HCEC 1CT (cell line): ENCODE data around the gene TPTE.
"Not testable (repeated sequence)": the region's sequence is repeated elsewhere in the genome, so short reads cannot be mapped to it uniquely, and the experiment has no call there.

Source experiments
- DNase-seq: peaks from one replicate; pipeline ENCODE4 v3.0.0-alpha.2; 2017

The TPTE gene

DNA sequence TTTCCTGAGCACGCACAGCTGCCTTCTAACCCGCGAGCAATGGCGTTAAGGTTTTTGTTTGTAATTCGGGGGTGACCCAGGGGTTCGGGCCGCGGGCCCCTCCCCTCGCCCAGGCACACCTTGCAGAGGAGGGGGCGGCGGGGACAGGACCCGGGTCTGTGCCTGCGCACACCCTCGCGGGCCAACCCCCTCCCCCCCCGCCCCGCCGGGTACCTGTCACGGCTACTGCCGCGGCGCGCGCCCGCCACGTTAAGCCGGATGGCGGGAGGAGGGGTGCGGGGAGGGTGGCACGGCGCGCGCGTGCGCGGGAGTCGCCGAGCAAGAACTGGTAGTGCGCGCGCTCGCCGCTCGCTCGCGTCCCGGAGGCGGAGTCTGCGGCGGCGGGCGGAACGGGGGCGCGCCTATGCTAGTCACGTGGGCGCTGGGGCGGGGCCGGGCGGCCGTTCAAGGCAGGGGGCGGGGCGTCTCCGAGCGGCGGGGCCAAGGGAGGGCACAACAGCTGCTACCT, at the start of gene TPTE:
Gene TPTE, plus strand, starts transcription at position 493 of the 508 bp plus-strand sequence. CDS start 17,141 bp downstream, outside the sequence.
- DNase-seq: no peak

DNA sequence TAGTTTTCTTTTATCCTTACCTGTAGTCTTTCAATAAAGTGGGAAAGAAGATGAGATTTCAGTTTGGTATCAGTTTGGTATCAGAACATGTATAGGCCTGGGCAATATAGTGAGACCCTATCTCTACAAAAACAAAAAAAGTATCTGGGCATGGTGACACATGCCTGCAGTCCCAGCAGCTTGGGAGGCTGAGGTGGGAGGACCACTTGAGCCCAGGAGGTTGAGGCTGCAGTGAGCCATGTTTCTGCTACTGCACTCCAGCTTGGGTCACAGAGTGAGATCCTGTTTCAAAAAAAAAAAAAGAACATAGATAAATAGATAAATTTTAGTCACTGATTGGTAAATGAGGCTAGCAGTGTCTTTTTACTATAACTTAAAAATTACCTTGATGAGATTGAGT, 49.4 kb upstream of the TPTE start:
- DNase-seq: not testable (repeated sequence)

DNA sequence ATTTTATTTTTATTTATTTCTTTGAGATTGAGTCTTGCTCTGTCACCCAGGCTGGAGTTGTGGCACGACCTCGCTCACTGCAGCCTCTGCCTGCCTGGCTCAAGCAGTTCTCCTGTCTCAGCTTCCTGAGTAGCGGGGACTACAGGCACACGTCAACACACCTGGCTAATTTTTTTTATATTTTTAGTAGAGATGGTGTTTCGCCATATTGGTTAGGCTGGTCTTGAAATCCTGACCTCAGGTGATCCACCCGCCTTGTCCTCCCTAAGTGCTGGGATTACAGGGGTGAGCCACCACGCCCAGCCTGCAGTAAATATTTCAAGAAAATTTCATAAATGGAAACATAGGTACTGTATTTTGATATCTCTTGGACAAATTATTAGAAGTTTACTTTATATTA, 43.6 kb upstream of the TPTE start:
- DNase-seq: not testable (repeated sequence)

DNA sequence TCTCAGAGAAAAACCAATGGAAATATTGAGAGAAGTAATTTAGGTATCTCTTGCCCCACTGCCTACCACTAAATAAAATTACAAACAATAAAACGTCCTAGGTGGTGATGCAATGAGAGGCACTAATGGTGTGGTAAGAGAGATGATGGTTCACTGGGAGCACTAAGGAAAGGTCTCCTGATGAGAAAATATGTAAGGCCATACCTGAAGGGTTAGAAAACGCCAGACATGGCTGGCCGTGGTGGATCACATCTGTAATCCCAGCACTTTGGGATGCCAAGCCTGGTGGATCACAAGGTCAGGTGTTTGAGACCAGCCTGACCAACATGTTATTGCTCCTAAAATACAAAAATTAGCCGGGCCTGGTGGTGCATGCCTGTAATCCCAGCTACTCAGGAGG, 41.5 kb upstream of the TPTE start:
- DNase-seq: not testable (repeated sequence)

DNA sequence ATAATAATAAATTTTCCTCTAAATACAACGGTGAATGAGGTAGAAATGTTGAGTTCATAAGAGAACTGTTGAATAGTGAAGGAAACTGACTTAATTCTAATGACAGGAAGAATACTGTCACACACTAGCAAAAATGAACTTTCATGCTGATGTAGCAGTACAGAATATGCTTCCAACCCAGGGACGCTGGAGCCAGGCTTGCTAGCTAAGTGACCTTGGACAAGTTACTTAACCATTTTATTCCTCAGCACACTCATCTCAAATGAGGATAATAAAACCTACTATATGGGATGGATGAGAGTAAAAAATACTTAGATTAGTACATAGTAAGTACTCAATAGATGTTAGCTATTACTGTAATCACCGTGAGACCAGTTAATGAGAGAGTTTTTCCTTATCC, 36.5 kb upstream of the TPTE start:
- DNase-seq: not testable (repeated sequence)

DNA sequence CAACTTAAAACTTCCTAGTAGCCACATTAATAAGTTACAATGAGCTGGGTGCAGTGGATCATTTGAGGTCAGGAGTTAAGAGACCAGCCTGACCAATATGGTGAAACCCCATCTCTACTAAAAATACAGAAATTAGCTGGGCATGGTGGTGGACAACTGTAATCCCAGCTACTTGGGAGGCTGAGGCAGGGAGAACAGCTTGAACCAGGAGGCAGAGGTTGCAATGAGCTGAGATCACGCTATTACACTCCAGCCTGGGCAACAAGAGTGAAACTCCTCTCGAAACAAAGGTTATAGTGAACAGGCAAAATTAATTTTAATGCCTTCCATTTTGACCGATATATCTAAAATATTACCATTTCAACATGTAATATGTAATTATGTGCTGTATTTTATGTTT, 30.9 kb upstream of the TPTE start:
- not testable (repeated sequence) for DNase-seq

DNA sequence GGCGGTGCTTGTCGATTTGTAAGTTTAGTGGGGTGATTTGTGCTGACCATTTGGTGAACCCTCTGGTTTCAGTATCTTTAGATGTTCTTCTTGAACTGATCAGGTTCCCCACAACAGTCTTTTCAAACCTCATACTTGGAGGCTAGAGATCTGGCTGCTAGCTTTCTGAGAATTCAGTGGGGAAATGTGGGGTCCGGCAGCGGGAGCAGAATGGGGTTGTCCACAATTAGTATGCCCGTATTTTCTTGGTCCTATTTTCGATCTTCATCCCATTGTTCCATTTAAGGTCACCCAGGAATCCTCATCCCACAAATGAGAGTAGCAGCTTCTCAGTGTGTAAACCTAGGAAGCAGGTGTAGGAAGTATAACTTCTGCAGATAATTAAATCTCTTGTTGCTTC, 10.3 kb upstream of the TPTE start:
- no peak for DNase-seq

DNA sequence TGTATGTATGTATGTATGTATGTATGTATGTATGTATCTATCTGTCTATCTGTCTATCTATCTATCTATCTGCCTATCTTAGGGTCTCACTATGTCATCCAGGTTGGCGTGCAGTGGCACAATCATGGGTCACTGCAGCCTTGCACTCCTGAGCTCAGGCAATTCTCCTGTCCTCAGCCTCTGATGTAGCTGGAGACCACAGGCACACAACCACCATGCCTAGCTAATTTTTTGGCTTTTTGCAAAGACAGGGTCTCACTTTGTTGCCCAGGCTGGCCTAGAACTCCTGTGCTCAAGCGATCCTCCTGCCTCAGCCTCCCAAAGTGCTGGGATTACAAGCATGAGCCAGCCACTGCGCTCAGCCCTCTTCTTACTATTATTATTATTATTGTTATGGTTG, 4.5 kb upstream of the TPTE start:
- DNase-seq: not testable (repeated sequence)

DNA sequence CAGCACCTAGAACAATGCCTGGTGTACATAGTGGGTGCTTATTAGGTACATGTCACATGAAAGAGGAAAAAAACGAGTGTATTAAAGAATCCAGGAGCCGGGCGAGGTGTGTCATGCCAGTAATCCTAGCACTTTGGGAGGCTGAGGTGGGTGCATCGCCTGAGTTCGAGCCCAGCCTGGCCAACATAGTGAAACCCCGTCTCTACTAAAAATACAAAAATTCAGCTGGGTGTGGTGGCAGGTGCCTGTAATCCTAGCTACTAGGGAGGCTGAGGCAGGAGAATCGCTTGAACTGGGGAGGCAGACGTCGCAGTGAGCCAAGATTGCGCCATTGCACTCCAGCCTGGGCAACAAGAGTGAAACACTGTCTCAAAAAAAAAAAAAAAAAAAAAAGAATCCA, 3.5 kb upstream of the TPTE start:
- not testable (repeated sequence) for DNase-seq

DNA sequence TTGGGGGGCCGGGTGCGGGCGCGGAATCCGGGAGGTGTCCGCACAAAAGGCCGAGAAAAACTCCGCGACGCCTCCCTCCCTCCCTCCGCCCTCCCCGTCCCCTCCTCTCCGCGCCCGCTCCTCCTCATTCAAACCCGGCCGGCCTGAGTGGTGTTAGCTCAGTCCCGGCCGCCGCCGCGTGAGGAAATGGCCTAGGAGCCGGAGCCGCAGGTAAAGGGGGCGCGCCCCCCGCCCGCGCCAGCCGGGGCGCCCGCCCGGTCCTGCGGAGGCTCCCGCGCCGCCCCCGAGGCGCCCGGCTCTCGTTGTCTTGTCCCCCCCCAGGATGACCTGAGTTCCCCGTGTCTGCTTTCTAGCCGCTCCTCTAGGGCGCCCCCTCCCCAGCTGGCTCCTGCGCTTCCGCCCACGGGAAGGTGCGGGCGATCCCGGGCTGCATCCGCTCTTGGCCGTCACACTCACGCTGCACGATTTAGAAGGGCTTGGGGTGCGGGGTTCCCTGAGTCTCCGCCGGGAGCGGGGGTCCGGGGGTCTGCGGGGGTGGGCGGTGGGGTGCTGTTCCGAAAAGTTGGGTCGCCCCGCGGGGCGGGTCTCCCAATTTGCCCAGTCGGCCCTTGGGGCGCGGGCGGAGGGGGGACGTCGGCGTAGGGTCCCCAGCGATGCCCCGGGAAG, 585 bp downstream of the TPTE start:
- DNase-seq: not testable (repeated sequence)

DNA sequence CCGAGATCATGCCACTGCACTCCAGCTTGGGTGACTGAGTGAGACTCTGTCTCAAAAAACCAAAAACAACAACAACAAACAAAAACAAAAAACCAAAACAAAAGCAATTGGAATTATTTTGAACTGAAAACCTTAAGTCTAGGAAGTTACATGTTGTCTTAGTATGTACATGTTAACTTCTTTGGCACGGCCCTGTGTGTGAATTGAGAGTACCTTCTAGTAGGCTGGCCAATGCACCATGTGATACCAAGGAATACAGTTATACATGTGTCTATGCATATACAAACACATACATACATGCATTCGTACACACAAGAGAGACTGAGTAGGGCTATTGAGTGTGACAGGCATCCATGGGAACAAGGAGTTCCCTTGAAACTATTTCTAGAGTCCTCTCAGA, 18.6 kb downstream of the TPTE start:
- no peak for DNase-seq

DNA sequence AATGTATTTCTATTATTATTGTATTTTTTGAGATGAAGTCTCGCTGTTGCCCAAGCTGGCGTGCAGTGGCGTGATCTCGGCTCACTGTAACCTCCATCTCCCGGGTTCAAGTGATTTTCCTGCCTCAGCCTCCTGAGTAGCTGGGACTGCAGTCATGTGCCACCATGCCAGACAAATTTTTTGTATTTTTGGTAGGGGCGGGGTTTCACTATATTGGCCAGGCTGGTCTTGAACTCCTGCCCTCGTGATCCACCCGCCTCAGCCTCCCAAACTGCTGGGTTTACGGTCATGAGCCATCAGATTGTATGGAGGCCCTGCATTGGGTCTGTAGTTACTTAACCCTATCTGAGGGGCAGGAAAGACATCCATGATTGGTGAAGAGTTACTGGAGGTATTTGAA, 23.0 kb downstream of the TPTE start:
- DNase-seq: not testable (repeated sequence)

DNA sequence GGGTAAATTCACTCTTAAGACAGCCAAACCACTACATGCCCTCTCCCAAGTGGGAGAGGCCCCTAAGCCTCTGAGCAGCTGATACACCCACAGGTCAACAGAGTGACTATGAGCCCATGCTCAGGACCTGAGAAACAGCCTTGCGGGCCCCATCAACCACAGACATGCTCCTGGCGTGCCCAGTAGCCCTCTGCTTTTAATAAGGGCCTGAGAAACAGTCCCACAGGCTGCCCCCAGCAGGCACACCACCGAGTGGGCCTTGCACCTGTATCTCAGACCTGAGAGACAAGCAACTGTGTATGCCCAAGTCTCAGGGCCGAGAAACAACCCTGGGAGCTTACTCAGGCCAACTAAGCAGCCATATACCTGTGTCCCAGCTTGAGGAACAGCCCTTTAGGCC, 26.5 kb downstream of the TPTE start:
- DNase-seq: not testable (repeated sequence)

DNA sequence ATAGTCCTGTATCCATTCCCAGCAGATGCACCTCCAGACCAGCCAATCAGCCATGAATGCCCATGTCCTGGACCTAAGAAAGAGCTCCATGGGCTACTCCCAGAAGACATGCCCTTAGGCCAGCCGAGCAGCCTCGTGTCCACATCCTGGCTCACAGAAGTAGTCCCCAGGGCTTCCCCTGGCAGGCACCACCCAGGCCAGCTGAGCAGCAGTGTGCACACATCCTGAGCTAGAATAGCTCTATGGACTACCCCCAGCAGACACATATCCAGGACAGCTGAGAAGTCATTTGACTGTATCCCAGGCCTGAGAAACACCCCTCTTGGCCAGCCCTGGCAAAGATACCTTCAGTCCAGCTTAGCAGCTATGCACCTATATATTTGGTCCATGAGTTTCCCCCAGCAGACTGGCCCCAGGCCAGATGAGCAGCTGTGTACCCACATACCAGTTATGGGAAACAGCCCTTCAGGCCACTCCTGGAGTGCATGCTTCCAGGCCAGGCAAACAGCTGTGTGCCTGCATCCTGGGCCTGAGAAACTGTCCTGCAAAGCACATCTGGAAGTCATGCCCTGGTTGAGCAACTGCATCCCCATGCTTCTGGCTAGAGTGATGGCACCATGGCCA, 27.1 kb downstream of the TPTE start:
- not testable (repeated sequence) for DNase-seq

DNA sequence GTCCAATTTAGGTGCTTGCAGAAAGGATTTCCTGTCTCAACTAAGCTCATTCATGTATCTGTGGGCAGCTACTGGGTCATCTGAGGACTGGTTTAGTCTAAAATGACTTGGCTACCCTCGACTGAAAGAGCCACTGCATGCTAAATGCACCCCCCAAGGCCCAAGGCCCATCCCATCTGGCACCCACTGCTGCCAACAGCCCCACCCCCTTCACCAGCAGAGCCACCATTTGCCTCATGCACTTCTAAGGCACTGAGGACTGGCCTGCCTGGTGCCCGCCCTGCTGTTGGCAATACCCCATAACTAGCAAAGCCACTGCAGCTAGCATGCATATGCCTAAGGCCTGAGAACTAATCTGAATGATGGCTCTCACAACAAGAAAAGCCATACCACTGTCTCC, 49.4 kb downstream of the TPTE start:
- DNase-seq: not testable (repeated sequence)

DNA sequence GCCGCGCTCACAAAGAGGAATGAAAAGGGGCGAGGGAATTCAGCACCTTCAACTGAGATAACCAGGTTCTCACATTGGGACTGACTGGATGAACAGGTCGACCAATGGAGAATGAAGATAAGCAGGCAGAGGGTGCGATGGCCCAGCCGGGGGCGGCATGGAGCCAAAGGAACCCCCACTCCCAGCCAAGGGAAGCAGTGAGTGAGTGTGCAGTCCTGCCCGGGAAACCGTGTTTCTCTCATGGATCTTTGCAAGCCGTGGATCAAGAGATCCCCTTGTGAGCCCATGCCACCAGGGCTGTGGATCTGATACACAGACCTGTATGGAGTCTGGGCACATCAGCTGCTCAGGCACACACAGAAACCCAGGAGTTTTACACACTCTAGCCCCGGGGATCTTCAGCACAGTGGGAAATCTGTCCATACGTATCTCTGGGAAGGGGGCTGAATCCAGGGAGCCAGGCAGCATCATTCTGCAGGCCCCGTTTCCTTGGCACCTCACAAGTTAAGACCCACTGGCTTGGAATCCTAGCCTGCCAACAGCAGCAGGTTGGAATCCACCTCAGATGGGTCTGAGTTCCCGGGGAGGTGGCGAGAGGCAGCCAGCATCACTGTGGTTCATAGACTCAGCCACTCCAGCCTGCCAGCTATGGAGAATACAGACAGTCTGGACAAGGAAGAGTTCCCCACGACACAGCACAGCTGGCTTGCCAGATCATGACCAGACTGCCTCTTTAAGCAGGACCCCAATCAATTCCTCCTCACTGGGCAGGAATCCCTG, 53.3 kb downstream of the TPTE start:
- DNase-seq: not testable (repeated sequence)

DNA sequence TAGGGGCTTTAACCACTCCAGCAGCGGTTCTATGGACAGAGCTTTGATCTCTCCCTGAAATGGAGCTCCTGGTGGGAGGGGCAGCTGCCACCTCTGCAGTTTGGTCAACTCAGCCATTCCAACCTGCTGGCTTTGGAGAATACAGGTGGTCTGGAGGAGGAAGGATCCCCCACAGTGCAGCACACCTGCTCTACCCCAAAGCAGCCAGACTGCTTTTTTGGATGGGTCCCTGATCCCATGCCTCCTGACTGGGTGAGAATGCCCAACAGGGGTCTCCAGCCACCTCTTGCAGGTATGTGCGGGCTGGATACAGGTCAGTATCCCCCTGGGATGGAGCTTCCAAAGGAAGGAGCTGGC, 53.9 kb downstream of the TPTE start:
- DNase-seq: no peak

DNA sequence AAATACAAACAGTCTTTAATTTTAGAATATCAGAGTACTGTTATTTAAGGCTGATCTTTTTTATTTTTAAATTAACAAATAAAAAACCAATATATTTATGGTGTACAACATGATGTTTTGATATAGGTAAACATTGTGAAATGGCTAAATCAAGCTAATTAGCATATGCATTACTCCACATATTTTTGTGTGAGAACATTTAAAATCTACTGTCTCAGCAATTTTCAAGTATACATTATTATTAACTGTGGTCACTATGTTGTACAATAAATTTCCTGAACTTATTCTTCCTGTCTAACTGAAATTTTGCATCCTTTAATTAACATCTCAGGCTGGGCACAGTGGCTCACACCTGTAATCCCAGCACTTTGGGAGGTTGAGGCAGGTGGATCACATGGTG, 57.5 kb downstream of the TPTE start:
- not testable (repeated sequence) for DNase-seq

DNA sequence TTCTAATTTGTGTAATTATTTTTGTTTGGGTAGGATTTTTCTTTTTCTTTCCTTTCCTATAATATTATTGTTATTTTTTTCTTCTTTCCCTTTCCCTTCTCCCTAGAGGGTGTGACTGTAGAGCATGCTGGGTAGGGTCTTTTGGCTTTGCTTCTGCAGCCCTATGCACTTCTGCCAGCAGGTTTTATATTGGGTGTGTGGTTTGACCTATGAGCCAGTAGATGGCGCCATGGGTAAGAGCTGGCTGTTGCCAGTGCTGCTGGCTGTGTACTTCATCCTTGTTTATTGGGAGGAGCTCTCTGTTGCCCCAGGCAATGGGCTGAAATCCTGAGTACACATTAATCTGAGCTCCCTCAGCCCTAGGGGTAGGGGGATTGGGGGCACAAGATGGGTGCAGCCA, 67.7 kb downstream of the TPTE start:
- not testable (repeated sequence) for DNase-seq

DNA sequence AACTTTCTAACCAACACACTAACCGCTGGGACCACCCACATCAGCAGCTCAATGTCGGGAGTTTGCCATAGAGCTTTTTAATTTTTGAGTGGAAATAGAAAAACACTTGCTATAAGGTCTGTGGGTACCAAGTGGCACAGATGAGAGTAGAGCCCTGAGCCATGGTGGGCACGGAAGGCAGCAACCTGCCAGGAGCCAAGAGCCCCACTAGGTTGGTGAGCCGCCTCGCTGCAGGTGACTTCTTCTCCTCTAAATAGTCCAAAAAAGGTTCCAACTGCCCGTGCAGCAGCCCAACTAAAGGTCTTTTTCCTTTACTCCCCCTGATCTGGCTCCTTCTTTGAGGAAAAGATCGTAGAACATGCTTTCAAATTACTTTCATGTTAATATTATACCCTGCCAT, 85.7 kb downstream of the TPTE start:
- not testable (repeated sequence) for DNase-seq

DNA sequence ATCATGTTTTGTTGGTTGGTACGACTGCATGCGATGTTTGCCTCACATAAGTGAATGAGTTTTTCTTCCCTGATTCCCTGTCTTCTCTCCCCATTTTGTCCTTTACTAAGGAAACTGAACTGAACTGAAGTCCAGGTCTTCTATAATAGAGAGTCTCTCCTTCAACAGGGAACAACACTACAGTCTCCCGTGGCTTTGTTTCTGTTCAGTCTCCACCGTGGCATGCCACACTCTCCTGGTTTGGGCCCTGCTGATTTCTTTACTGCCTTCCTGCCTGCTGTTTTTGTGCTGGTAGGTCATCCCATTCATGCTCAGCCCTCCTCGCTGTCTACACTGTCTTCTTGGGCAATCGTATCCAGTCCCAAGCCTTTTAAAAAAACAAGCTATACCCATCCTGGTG, 92.9 kb downstream of the TPTE start:
- DNase-seq: not testable (repeated sequence)

DNA sequence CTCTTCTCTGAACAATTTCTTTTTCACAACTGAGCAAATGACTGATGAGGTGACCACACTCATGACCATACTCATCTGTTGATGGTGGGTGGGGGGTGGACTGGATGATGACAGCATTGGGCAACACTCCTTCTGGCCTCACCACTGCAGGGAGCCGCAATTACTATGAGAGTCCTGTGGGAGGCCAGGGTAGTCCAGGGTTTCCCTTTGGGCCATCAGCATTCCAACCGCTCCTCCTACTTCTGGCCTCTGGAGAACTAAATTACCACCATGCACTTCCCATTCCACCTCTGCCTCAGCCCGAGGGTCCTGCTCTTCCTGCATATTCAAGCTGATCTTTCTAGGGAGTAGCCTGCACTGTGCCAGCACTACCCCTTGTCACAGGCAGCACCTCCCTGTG, 94.7 kb downstream of the TPTE start:
- DNase-seq: not testable (repeated sequence)

DNA sequence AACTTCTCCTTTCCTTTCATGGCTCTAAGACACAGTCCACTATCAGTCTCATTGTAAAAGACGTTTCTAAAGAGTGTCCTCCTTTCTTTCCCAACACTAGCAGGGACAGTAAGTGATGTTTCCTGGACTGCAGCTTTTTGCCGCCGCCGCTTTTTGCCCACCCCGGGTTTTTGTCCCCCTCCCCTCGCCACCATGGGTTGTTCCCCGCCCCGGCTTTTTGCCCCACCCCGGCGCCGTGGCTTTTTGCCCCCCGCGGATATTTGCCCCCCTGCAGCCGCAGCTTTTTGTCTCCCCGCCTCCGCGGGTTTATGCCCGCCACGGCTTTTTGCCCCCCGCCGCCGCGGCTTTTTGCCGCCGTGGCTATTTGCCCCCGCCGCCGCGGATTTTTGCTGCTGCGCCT, 95.2 kb downstream of the TPTE start:
- DNase-seq: no peak
